H1 (cell line): ENCODE measurements around the gene ACP2. TPM values are rescaled to one million over a fixed set of nuclear protein-coding genes. Genes with fewer than 3 reads are reported as not detected.

ENCODE experiments used
- CTCF ChIA-PET: fragments of 300-600 bp; sonication (Branson Sonifier 250); formaldehyde crosslinking; loops from one replicate; lab custom pipeline; 2021; ENCODE audit not compliant: partially characterized antibody; lab: Charles Lee
- POLR2A ChIA-PET: fragments of 300-600 bp; sonication (Branson Sonifier 250); formaldehyde crosslinking; loops from one replicate; lab custom pipeline; 2021; ENCODE audit warnings: inconsistent platforms; ENCODE audit not compliant: partially characterized antibody; lab: Charles Lee
- DNase-seq, 2 experiments: peaks; one replicate each; pipeline versions ENCODE4 v3.0.0 to v3.0.0-alpha.2; 2010 to 2022; ENCODE audit warnings: low spot score in 2 of 2, low read depth in 1 of 2, mixed read lengths in 1 of 2
- FAIRE-seq: peaks from 2 replicates; lab custom pipeline; 2011; peaks lifted over from hg19 to GRCh38; lab: Jason Lieb, UNC
- H2AFZ ChIP-seq: 2 replicates; pipeline ENCODE4 v1.8.1; 2012; ENCODE audit warnings: low read length, inconsistent platforms
- H2AK5ac ChIP-seq: 2 replicates; pipeline ENCODE4 v1.6.1; 2013; ENCODE audit warnings: low read depth, low read length
- H2BK120ac ChIP-seq: replicated peaks from 2 replicates; pipeline ENCODE3; 2013; ENCODE audit warnings: low read depth, low read length, inconsistent platforms
- H2BK12ac ChIP-seq: 2 replicates; pipeline ENCODE4 v1.6.1; 2013; ENCODE audit warnings: low read depth, low read length
- H2BK15ac ChIP-seq: 2 replicates; pipeline ENCODE4 v1.6.1; 2013; ENCODE audit warnings: low read length
- H2BK20ac ChIP-seq: 2 replicates; pipeline ENCODE4 v1.6.1; 2013; ENCODE audit warnings: low read length
- H2BK5ac ChIP-seq: 2 replicates; pipeline ENCODE4 v1.6.1; 2013; ENCODE audit warnings: low read depth, low read length
- H3K14ac ChIP-seq: 2 replicates; pipeline ENCODE4 v1.6.1; 2013; ENCODE audit warnings: inconsistent platforms; ENCODE audit not compliant: insufficient read length
- H3K18ac ChIP-seq: 2 replicates; pipeline ENCODE4 v1.6.1; 2013; ENCODE audit warnings: low read length; ENCODE audit errors: extremely low read depth
- H3K23ac ChIP-seq: 2 replicates; pipeline ENCODE4 v1.6.1; 2013; ENCODE audit warnings: inconsistent platforms; ENCODE audit not compliant: insufficient read length
- H3K23me2 ChIP-seq: 2 replicates; pipeline ENCODE4 v1.6.1; 2013; ENCODE audit warnings: low read depth, low read length
- H3K27ac ChIP-seq: 2 replicates; pipeline ENCODE4 v1.6.1; 2011; ENCODE audit warnings: low read depth, low read length, inconsistent platforms
- H3K27me3 ChIP-seq, 4 experiments: replicated peaks in 1 of 4; 1 replicate in 1 of 4; 2 replicates in 3 of 4; pipeline versions ENCODE4 v1.6.1 to v1.8.1; 2011 to 2013; ENCODE audit warnings: low read length in 3 of 4, mild to moderate bottlenecking in 3 of 4, inconsistent platforms in 2 of 4, mixed read lengths in 2 of 4, moderate library complexity in 1 of 4; ENCODE audit not compliant: control insufficient read depth in 3 of 4, insufficient read depth in 3 of 4; ENCODE audit errors: extremely low read depth in 1 of 4
- H3K36me3 ChIP-seq, 4 experiments: 2 replicates each; pipeline versions ENCODE4 v1.6.1 to v1.8.1; 2011 to 2013; ENCODE audit warnings: mild to moderate bottlenecking in 4 of 4, low read length in 3 of 4, moderate library complexity in 2 of 4, control low read depth in 1 of 4, inconsistent platforms in 1 of 4; ENCODE audit not compliant: insufficient read depth in 4 of 4, control insufficient read depth in 2 of 4
- H3K4ac ChIP-seq: replicated peaks from 2 replicates; pipeline ENCODE3; 2013; ENCODE audit warnings: low read length, low read depth, mixed read lengths, inconsistent platforms; ENCODE audit not compliant: insufficient read length
- H3K4me1 ChIP-seq, 4 experiments: replicated peaks in 1 of 4; 1 replicate in 1 of 4; 2 replicates in 3 of 4; pipeline versions ENCODE4 v1.6.1 to v1.8.1; 2011 to 2013; ENCODE audit warnings: low read length in 3 of 4, inconsistent platforms in 2 of 4, mixed read lengths in 1 of 4; ENCODE audit not compliant: insufficient read depth in 4 of 4, control insufficient read depth in 3 of 4
- H3K4me2 ChIP-seq, 2 experiments: 2 replicates each; pipeline versions ENCODE4 v1.6.1 to v1.8.1; 2011 to 2013; ENCODE audit warnings: low read depth in 2 of 2, low read length in 2 of 2, control low read depth in 1 of 2, inconsistent platforms in 1 of 2, mild to moderate bottlenecking in 1 of 2; ENCODE audit not compliant: insufficient read depth in 1 of 2
- H3K4me3 ChIP-seq, 4 experiments: fragments of 200-600, 300-600 bp in 1 of 4; sonication (generic), shearing (Covaris generic), sonication (Bioruptor Twin) in 1 of 4; 2 replicates each; pipeline versions ENCODE4 v1.5.1 to v1.8.1; 2011 to 2016; ENCODE audit warnings: low read length in 4 of 4, low read depth in 3 of 4, control low read depth in 2 of 4, inconsistent platforms in 2 of 4, mild to moderate bottlenecking in 2 of 4, mixed read lengths in 1 of 4, moderate library complexity in 1 of 4; ENCODE audit not compliant: insufficient read depth in 2 of 4; ENCODE audit errors: extremely low read depth in 1 of 4
- H3K56ac ChIP-seq: replicated peaks from 2 replicates; pipeline ENCODE3; 2013; ENCODE audit warnings: low read depth, mild to moderate bottlenecking, mixed read lengths, low read length, inconsistent platforms; ENCODE audit not compliant: insufficient read length
- H3K79me1 ChIP-seq: 2 replicates; pipeline ENCODE4 v1.6.1; 2013; ENCODE audit warnings: low read depth, low read length, control low read depth
- H3K79me2 ChIP-seq, 2 experiments: 2 replicates each; pipeline versions ENCODE4 v1.6.1 to v1.8.1; 2012 to 2013; ENCODE audit warnings: low read length in 2 of 2, mild to moderate bottlenecking in 2 of 2, inconsistent platforms in 1 of 2; ENCODE audit not compliant: insufficient read depth in 2 of 2, control insufficient read depth in 1 of 2
- H3K9ac ChIP-seq, 4 experiments: replicated peaks in 1 of 4; 1 replicate in 1 of 4; 2 replicates in 3 of 4; pipeline versions ENCODE4 v1.6.1 to v1.8.1; 2011 to 2013; ENCODE audit warnings: low read depth in 3 of 4, low read length in 3 of 4, control low read depth in 2 of 4, mild to moderate bottlenecking in 2 of 4, moderate library complexity in 2 of 4, inconsistent platforms in 1 of 4; ENCODE audit errors: extremely low read depth in 1 of 4
- H3K9me3 ChIP-seq, 2 experiments: 2 replicates each; pipeline versions ENCODE4 v1.6.1 to v1.8.1; 2012 to 2013; ENCODE audit warnings: mild to moderate bottlenecking in 2 of 2, moderate library complexity in 2 of 2, control low read depth in 1 of 2, inconsistent platforms in 1 of 2, low read depth in 1 of 2, low read length in 1 of 2, mixed read lengths in 1 of 2; ENCODE audit not compliant: insufficient read depth in 2 of 2
- H4K20me1 ChIP-seq, 2 experiments: replicated peaks in 1 of 2; 2 replicates each; pipeline versions ENCODE3 to v1.8.1; 2011 to 2013; ENCODE audit warnings: inconsistent platforms in 2 of 2, low read length in 2 of 2, mild to moderate bottlenecking in 1 of 2; ENCODE audit not compliant: insufficient read depth in 2 of 2, control insufficient read depth in 1 of 2
- H4K5ac ChIP-seq: 2 replicates; pipeline ENCODE4 v1.6.1; 2013; ENCODE audit warnings: low read length, low read depth, mixed read lengths, inconsistent platforms; ENCODE audit not compliant: insufficient read length
- H4K8ac ChIP-seq: 2 replicates; pipeline ENCODE4 v1.8.0; 2013; ENCODE audit warnings: mild to moderate bottlenecking, moderate library complexity, low read length, inconsistent platforms; ENCODE audit not compliant: insufficient read depth; ENCODE audit errors: extremely low read depth
- H4K91ac ChIP-seq: replicated peaks from 2 replicates; pipeline ENCODE3; 2013; ENCODE audit warnings: low read length, mixed read lengths, inconsistent platforms; ENCODE audit not compliant: insufficient read length
- POLR2AphosphoS5 ChIP-seq: IDR thresholded peaks from 2 replicates; pipeline ENCODE4 v1.6.1; 2011; ENCODE audit warnings: low read depth, low read length
- USF2 ChIP-seq: IDR thresholded peaks from 2 replicates; pipeline ENCODE4 v1.6.1; 2011; ENCODE audit warnings: low read length, improper control_type of control experiment
- whole genome bisulfite sequencing, 2 experiments: shearing (Covaris generic) in 1 of 2; methylation state at CpG; one replicate each; pipeline versions ENCODE4 v1.1.6 to v1.1.7; 2013 to 2015; ENCODE audit warnings: low lambda C conversion rate in 2 of 2, mixed read lengths in 2 of 2, inconsistent platforms in 1 of 2, low coverage in 1 of 2, missing lambda C conversion rate in 1 of 2; ENCODE audit not compliant: insufficient replicate concordance in 2 of 2, insufficient coverage in 1 of 2, insufficient read length in 1 of 2; ENCODE audit errors: extremely low coverage in 1 of 2, missing lambda C conversion rate in 1 of 2; 5-methylcytosine and 5-hydroxymethylcytosine counted together
- polyA plus RNA-seq, 7 experiments: library from polyadenylated mRNA; depleted of rRNA in 3 of 7; stranded (reverse) in 5 of 7; unstranded in 2 of 7; fragments of >200 nt in 5 of 7; fragments of 200-250 nt in 2 of 7; gene quantifications; 1 replicate in 5 of 7; 2 replicates in 1 of 7; 4 replicates in 1 of 7; pipeline versions ENCODE4 v1.2.1 to v1.2.3, GENCODE V29; 2011 to 2013; ENCODE audit warnings: missing spikeins in 2 of 7, mixed read lengths in 2 of 7
- total RNA-seq: library from RNA; stranded (reverse); fragmentation: NEBNext Ultra II Directional; extraction: Animal tissue kit (Norgen Biotek cat#: 25700); gene quantifications from 2 replicates; pipeline ENCODE4 v1.2.1, GENCODE V29; 2021
- TF ChIP-seq, protein P1 (sequence below): IDR thresholded peaks from 2 replicates; pipeline ENCODE4 v1.6.1; 2011; ENCODE audit warnings: low read depth, mild to moderate bottlenecking, low read length; ENCODE audit not compliant: insufficient read depth

The ACP2 gene
- total and polyA plus RNA-seq, 2 of the 8 experiments (the other 6 are each of a cell fraction or from before 2014, with no cell fraction given), result 17.8 to 19.8 TPM

DNA sequence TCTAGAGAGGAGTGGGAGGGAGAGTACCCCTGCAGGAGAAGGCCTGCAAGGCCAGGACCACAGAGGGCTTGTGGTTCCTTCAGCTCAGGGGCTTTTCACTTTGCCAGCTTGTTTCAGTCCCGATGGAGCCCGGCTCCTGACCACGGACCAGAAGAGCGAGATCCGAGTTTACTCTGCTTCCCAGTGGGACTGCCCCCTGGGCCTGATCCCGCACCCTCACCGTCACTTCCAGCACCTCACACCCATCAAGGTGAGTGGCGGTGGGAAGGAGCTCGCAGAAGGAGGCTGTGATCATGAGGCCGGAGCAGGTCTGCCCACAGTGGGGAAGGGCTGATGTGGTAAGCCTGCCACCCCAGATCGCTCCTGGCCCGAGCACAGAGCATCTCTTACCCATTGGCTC, 13.5 kb downstream of the ACP2 start:
- FAIRE-seq, result no peak
- POLR2A ChIA-PET, result interaction anchor here (0.7 to 11.9 kb wide), 13 partner anchors 11 to 87 kb away, joined by 3 to 138 read pairs (median 5); partner anchors contain the start of genes ACP2, DDB2 and NR1H3

More for the DNA sequence above, 13.5 kb downstream of the ACP2 start:
- H2BK120ac ChIP-seq, result no peak overlapping the region
- no peak overlapping the region for H3K14ac ChIP-seq
- 0 out of 7 replicates have a peak, but pooled peaks cover 0 to 2% (median 0%) of the 10 kb centered on the region in 4 experiments for H3K4me1 ChIP-seq
- no peak overlapping the region for H2BK20ac ChIP-seq
- CTCF ChIA-PET, result interaction anchor here (0.5 to 11.4 kb wide), 16 partner anchors 11 to 678 kb away, joined by 3 to 107 read pairs (median 5); partner anchors contain the start of genes ACP2, ARFGAP2, DDB2 and MYBPC3
- H3K18ac ChIP-seq, result no peak overlapping the region
- no peak for DNase-seq
- no peak overlapping the region for H2AFZ ChIP-seq
- H3K23me2 ChIP-seq, result no peaks in the 10 kb centered on the region
- H4K8ac ChIP-seq, result no peak overlapping the region
- H3K27me3 ChIP-seq, result no peaks in the 10 kb centered on the region
- no peak overlapping the region for H3K23ac ChIP-seq
- H2BK15ac ChIP-seq, result no peak overlapping the region
- peaks cover 20 to 46% (median 38%) of the 10 kb centered on the region in 4 experiments for H3K36me3 ChIP-seq
- H3K27ac ChIP-seq, result no peak overlapping the region
- no peak overlapping the region for H4K91ac ChIP-seq
- H3K9me3 ChIP-seq, result no peaks in the 10 kb centered on the region
- no peak overlapping the region for H3K4me3 ChIP-seq
- H3K4me2 ChIP-seq, result no peak overlapping the region
- peaks cover 0 to 7% of the 10 kb centered on the region in 2 experiments for H4K20me1 ChIP-seq
- no peak overlapping the region for H4K5ac ChIP-seq
- no peak overlapping the region for H2BK12ac ChIP-seq
- no peak overlapping the region for H2BK5ac ChIP-seq
- no peak overlapping the region for H2AK5ac ChIP-seq
- H3K79me2 ChIP-seq, result no peaks in the 10 kb centered on the region
- no peaks in the 10 kb centered on the region; the same call in 1 of the 2 replicates for H3K79me1 ChIP-seq
- H3K4ac ChIP-seq, result no peak overlapping the region
- no peak overlapping the region for H3K56ac ChIP-seq
- 94% methylated on average over 11 of the region's 12 CpGs; no CpG with 5 or more reads in 1 of the 2 experiments for WGBS, 2 experiments
- TF ChIP-seq POLR2AphosphoS5 (peak; percentile 29; the same call in 1 of the 2 replicates), USF2 (no peak)
- TF ChIP-seq, protein P1, sequence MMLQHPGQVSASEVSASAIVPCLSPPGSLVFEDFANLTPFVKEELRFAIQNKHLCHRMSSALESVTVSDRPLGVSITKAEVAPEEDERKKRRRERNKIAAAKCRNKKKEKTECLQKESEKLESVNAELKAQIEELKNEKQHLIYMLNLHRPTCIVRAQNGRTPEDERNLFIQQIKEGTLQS, result no peak
- no peak overlapping the region for H3K9ac ChIP-seq
